ENCODE results near the gene INHBA.

Gene INHBA

GRCh38 chr7:41692251-41692650, 10.6 kb downstream of the INHBA start:
- TF ChIP-seq CTCF (IDR thresholded peaks at IDR 0.05; ENCODE audit: low read depth, low read length), result no peak
- H3K4me3 ChIP-seq (replicated peaks in 1 of 2; ENCODE audit: low read depth in 2 of 2, low read length in 2 of 2), result no peak overlapping the region
- no peak for DNase-seq (ENCODE audit: low read depth in 2 of 2)

- no peak for TF ChIP-seq CTCF (IDR thresholded peaks at IDR 0.05; ENCODE audit: low read depth, low read length)
- DNase-seq (ENCODE audit: low read depth in 2 of 2), result no peak
- H3K4me3 ChIP-seq (replicated peaks in 1 of 2; ENCODE audit: low read depth in 2 of 2, low read length in 2 of 2), result no peak overlapping the region
These were observed 11.4 kb downstream of the INHBA start for GRCh38 chr7:41691286-41692190.

- no peak for TF ChIP-seq CTCF (IDR thresholded peaks at IDR 0.05; ENCODE audit: low read depth, low read length)
- DNase-seq (ENCODE audit: low read depth in 2 of 2), result no peak
These were observed 13.1 kb downstream of the INHBA start for GRCh38 chr7:41689815-41690214.

GRCh38 chr7:41688906-41689305, 14.0 kb downstream of the INHBA start:
- no peak overlapping the region for H3K4me3 ChIP-seq (replicated peaks in 1 of 2; ENCODE audit: low read depth in 2 of 2, low read length in 2 of 2)
- TF ChIP-seq CTCF (IDR thresholded peaks at IDR 0.05; ENCODE audit: low read depth, low read length), result no peak
- no peak for DNase-seq (ENCODE audit: low read depth in 2 of 2)

More at GRCh38 chr7:41689815-41690214, 13.1 kb downstream of the INHBA start:
- no peak overlapping the region for H3K4me3 ChIP-seq (replicated peaks in 1 of 2; ENCODE audit: low read depth in 2 of 2, low read length in 2 of 2)

GRCh38 chr7:41688012-41688625, 14.8 kb downstream of the INHBA start:
- TF ChIP-seq CTCF (IDR thresholded peaks at IDR 0.05; ENCODE audit: low read depth, low read length), result no peak
- no peak overlapping the region for H3K4me3 ChIP-seq (replicated peaks in 1 of 2; ENCODE audit: low read depth in 2 of 2, low read length in 2 of 2)
- no peak for DNase-seq (ENCODE audit: low read depth in 2 of 2)

GRCh38 chr7:41685684-41686083, 17.2 kb downstream of the INHBA start:
- no peak for TF ChIP-seq CTCF (IDR thresholded peaks at IDR 0.05; ENCODE audit: low read depth, low read length)
- DNase-seq (ENCODE audit: low read depth in 2 of 2), result peak; percentile 20 to 76
- H3K4me3 ChIP-seq (replicated peaks in 1 of 2; ENCODE audit: low read depth in 2 of 2, low read length in 2 of 2), result no peak overlapping the region

Data from cardiac fibroblast (primary cell).